ENCODE measurements around the gene GLP2R. TPM values are rescaled to one million over a fixed set of nuclear protein-coding genes. Genes with fewer than 3 reads are reported as not detected.
"Not testable (repeated sequence)": the region's sequence is repeated elsewhere in the genome, so short reads cannot be mapped to it uniquely, and the experiment has no call there.

The GLP2R gene
- total RNA-seq, 3 donors from 2014 or later = 2.0 to 4.2 (median 3.7) TPM

- H3K27ac ChIP-seq = no peak overlapping the region
- H3K36me3 ChIP-seq = no peaks in the 10 kb centered on the region
- TF ChIP-seq CTCF (IDR thresholded peaks at IDR 0.05) = no peak
- no peak for TF ChIP-seq POLR2A (IDR thresholded peaks at IDR 0.05)
- no peak for TF ChIP-seq POLR2AphosphoS5 (IDR thresholded peaks at IDR 0.05)
- no peaks in the 10 kb centered on the region for H3K27me3 ChIP-seq
- H3K9me3 ChIP-seq = no peaks in the 10 kb centered on the region
- H3K4me1 ChIP-seq = no peaks in the 10 kb centered on the region
- intact Hi-C loops (cut with DNase I; ENCODE audit: low total_unique reads) = no loop called here
- no peak overlapping the region for H3K4me3 ChIP-seq
- DNase-seq (ENCODE audit: low spot score in 2 of 2) = no peak
Measured at GRCh38 chr17:9918352-9918751, 92.6 kb downstream of the GLP2R start.

- intact Hi-C loops (cut with DNase I; ENCODE audit: low total_unique reads) = no loop called here
- no peak for TF ChIP-seq POLR2A (IDR thresholded peaks at IDR 0.05)
- no peak for TF ChIP-seq POLR2AphosphoS5 (IDR thresholded peaks at IDR 0.05)
- TF ChIP-seq CTCF (IDR thresholded peaks at IDR 0.05) = no peak
- H3K4me3 ChIP-seq = no peak overlapping the region
- H3K4me1 ChIP-seq = no peaks in the 10 kb centered on the region
- no peaks in the 10 kb centered on the region for H3K27me3 ChIP-seq
- peak overlapping the region in 1 of 2 donors; percentile 12 for H3K27ac ChIP-seq
- H3K9me3 ChIP-seq = no peaks in the 10 kb centered on the region
- DNase-seq (ENCODE audit: low spot score in 2 of 2) = no peak
- no peaks in the 10 kb centered on the region for H3K36me3 ChIP-seq
Measured at GRCh38 chr17:9918804-9919352, 93.2 kb downstream of the GLP2R start.

GRCh38 chr17:9921216-9921615, 95.5 kb downstream of the GLP2R start:
- intact Hi-C loops (cut with DNase I; ENCODE audit: low total_unique reads); H3K27me3 ChIP-seq; H3K9me3 ChIP-seq; H3K27ac ChIP-seq; H3K4me3 ChIP-seq; DNase-seq (ENCODE audit: low spot score in 2 of 2); H3K4me1 ChIP-seq; H3K36me3 ChIP-seq: not testable (repeated sequence)

GRCh38 chr17:9922012-9922848, 96.5 kb downstream of the GLP2R start:
- TF ChIP-seq POLR2A (IDR thresholded peaks at IDR 0.05) = no peak
- TF ChIP-seq POLR2AphosphoS5 (IDR thresholded peaks at IDR 0.05) = no peak
- no peak for TF ChIP-seq CTCF (IDR thresholded peaks at IDR 0.05)
- no peak for DNase-seq (ENCODE audit: low spot score in 2 of 2)
- Histone ChIP-seq H3K4me1 (no peaks in the 10 kb centered on the region), H3K27ac (no peak overlapping the region), H3K4me3 (no peak overlapping the region), H3K27me3 (no peaks in the 10 kb centered on the region), H3K9me3 (no peaks in the 10 kb centered on the region), H3K36me3 (no peaks in the 10 kb centered on the region)
- intact Hi-C loops (cut with DNase I; ENCODE audit: low total_unique reads) = no loop called here

GRCh38 chr17:9924735-9925191, 99.0 kb downstream of the GLP2R start:
- no peaks in the 10 kb centered on the region for H3K36me3 ChIP-seq
- H3K27ac ChIP-seq = peak overlapping the region in 1 of 2 donors; percentile 32
- no peak overlapping the region for H3K4me3 ChIP-seq
- TF ChIP-seq CTCF (IDR thresholded peaks at IDR 0.05) = peak; percentile 81 to 91 (median 87)
- TF ChIP-seq POLR2AphosphoS5 (IDR thresholded peaks at IDR 0.05) = peak in 1 of 3 donors; percentile 39
- no peak for TF ChIP-seq POLR2A (IDR thresholded peaks at IDR 0.05)
- intact Hi-C loops (cut with DNase I; ENCODE audit: low total_unique reads) = no loop called here
- no peaks in the 10 kb centered on the region for H3K27me3 ChIP-seq
- no peaks in the 10 kb centered on the region for H3K9me3 ChIP-seq
- H3K4me1 ChIP-seq = no peaks in the 10 kb centered on the region
- no peak for DNase-seq (ENCODE audit: low spot score in 2 of 2)
